Heart left ventricle (tissue), 16 donors: ENCODE data around the gene HDAC4. TPM values are rescaled to one million over a fixed set of nuclear protein-coding genes. Genes with fewer than 3 reads are reported as not detected.

Experiments used
- ATAC-seq, 4 donors: fragments of 200-7000 bp; cut with Tn5 transposase; one replicate each; pipeline ENCODE4 v1.9.1; 2020 to 2022; ENCODE audit warnings: moderate library complexity in 4 of 4, mild to moderate bottlenecking in 3 of 4, moderate number of reproducible peaks in 1 of 4
- DNase-seq, 5 donors: peaks; one replicate each; pipeline ENCODE4 v3.0.0-alpha.2; 2020
- H3K27ac ChIP-seq, 12 donors: fragments of 200-600 bp; sonication (generic) in 4 of 12; one replicate each; pipeline versions ENCODE4 v1.5.0 to v1.8.0; 2016 to 2022; ENCODE audit warnings: mild to moderate bottlenecking in 2 of 12
- H3K27me3 ChIP-seq, 9 donors: fragments of 200-600 bp; sonication (generic) in 2 of 9; one replicate each; pipeline versions ENCODE4 v1.5.1 to v1.8.0; 2016 to 2022; ENCODE audit warnings: mild to moderate bottlenecking in 3 of 9
- H3K36me3 ChIP-seq, 9 donors: fragments of 200-600 bp; sonication (generic) in 2 of 9; one replicate each; pipeline versions ENCODE4 v1.5.0 to v1.8.0; 2018 to 2022; ENCODE audit warnings: mild to moderate bottlenecking in 2 of 9
- H3K4me1 ChIP-seq, 12 donors: fragments of 200-600 bp; sonication (generic) in 4 of 12; one replicate each; pipeline versions ENCODE4 v1.5.0 to v1.8.0; 2016 to 2022; ENCODE audit warnings: mild to moderate bottlenecking in 3 of 12
- H3K4me3 ChIP-seq, 12 donors: fragments of 200-600 bp; sonication (generic) in 4 of 12; one replicate each; pipeline versions ENCODE4 v1.5.0 to v1.8.0; 2017 to 2022; ENCODE audit warnings: mild to moderate bottlenecking in 9 of 12, moderate library complexity in 4 of 12
- H3K9me3 ChIP-seq, 12 donors: fragments of 200-600 bp; sonication (generic) in 4 of 12; one replicate each; pipeline versions ENCODE4 v1.5.0 to v1.8.0; 2016 to 2022; ENCODE audit warnings: mild to moderate bottlenecking in 1 of 12
- CTCF ChIP-seq, 12 donors: fragments of 200-600 bp; sonication (generic) in 4 of 12; IDR thresholded peaks; one replicate each; pipeline versions ENCODE4 v1.5.0 to v1.8.0; 2018 to 2022; ENCODE audit warnings: antibody characterized with exemption in 12 of 12, mild to moderate bottlenecking in 5 of 12
- POLR2A ChIP-seq, 2 donors: fragments of 450-650 bp; IDR thresholded peaks; one replicate each; pipeline ENCODE4 v1.6.1; 2017; ENCODE audit warnings: antibody characterized with exemption in 2 of 2, mild to moderate bottlenecking in 2 of 2, moderate library complexity in 2 of 2
- WGBS, 4 donors: extraction: QIAGEN DNeasy Blood & Tissue Kit in 2 of 4; methylation state at CpG; one replicate each; pipeline versions ENCODE4 v1.1.5 to v1.1.7; 2013 to 2018; 5-methylcytosine and 5-hydroxymethylcytosine counted together
- intact Hi-C, 10 donors: fragments of 100-400 bp; cut with DNase I; formaldehyde crosslinking; loops; one replicate each; pipeline versions ENCODE4 v1.11.1 to v1.14.2; 2022
- polyA plus RNA-seq, 2 donors: library from polyadenylated mRNA; stranded (reverse); fragments of 200-250 nt; gene quantifications; one replicate each; pipeline ENCODE4 v1.2.3, GENCODE V29; 2013
- total RNA-seq, 9 donors: library from RNA; depleted of rRNA in 2 of 9; stranded (reverse); fragments of >200 nt in 2 of 9; fragmentation: NEBNext Ultra II Directional in 3 of 9; extraction: Animal tissue kit (Norgen Biotek cat#: 25700) in 3 of 9; gene quantifications; one replicate each; pipeline versions ENCODE4 v1.1.0 to v1.2.4, GENCODE V29; 2016 to 2023
- donor health status: ischemic (EF 13 %, LVEDD 7.1; RV severe dilation, severe dysfunction).
- donor health status: healthy with polysubstance abuse.
- donor health status: DM: no; HTN: yes; CAD: no.
- donor health status: DM: no; HTN: no; CAD: no.
- donor health status: ischemic (EF 25% LVEDD 6.9; RV normal size, moderate dysfunction).
- donor health status: ischemic (EF 25% LVEDD 5.7; RV mildly dilated, moderate dysfunction).
- donor health status: healthy.
- donor health status: DM: yes; HTN: yes; CAD: no.
- donor health status: ischemic (EF 35%, LVEDD 5.7; RV mildly dilated, moderate dysfunction).
- donor health status: nonischemic (EF 11% LVEDD 7.7; RV severe dilation, severe dysfunction).
- donor health status: DM: yes; HTN: yes; CAD: no.
- donor health status: PGD.
- donor health status: ischemic (EF 29% LVEDD 5.4; RV normal size, mild dysfunction).
- donor health status: nonischemic (EF 23%, LVEDD 6.1; RV moderate dilation, normal function).

HDAC4 gene
- total and polyA plus RNA-seq, 11 donors, result 13.9 to 37.6 (median 27.5) TPM

- Histone ChIP-seq H3K36me3 (peaks cover 0 to 19% (median 5%) of the 10 kb centered on the region in 9 donors), H3K4me3 (no peak overlapping the region), H3K27me3 (no peaks in the 10 kb centered on the region), H3K9me3 (peaks cover 0 to 13% (median 0%) of the 10 kb centered on the region in 12 donors), H3K27ac (no peak overlapping the region), H3K4me1 (peaks cover 0 to 3% (median 0%) of the 10 kb centered on the region in 12 donors)
- peak in 3 of 4 donors; percentile 52 to 72 (median 61) for ATAC-seq
- WGBS, 4 donors, result 64 to 80% (median 73%) methylated on average over 8 to 9 of the region's 9 CpGs
- peak in 2 of 5 donors; percentile 16 to 48 for DNase-seq
- intact Hi-C loops, result loop anchor here in 1 of 10 donors (10.0 kb wide), 1 partner anchor 838 kb away; no protein-coding TSS in a partner anchor
- TF ChIP-seq POLR2A (IDR thresholded peaks at IDR 0.05), result no peak
- TF ChIP-seq CTCF (IDR thresholded peaks at IDR 0.05), result no peak
These were observed 354.0 kb downstream of the HDAC4 start for GRCh38 chr2:239046822-239047221.

GRCh38 chr2:239044336-239044735, 356.5 kb downstream of the HDAC4 start:
- H3K4me1 ChIP-seq, result peaks cover 0 to 3% (median 0%) of the 10 kb centered on the region in 12 donors
- intact Hi-C loops, result loop anchor here in 2 of 10 donors (5.0 to 10.0 kb wide), 2 partner anchors 63 to 840 kb away; no protein-coding TSS in a partner anchor
- WGBS, 4 donors, result 88 to 95% (median 91%) methylated on average over 9 of the region's 9 CpGs
- DNase-seq (peak in 3 of 5 donors; percentile 1 to 31 (median 13)), ATAC-seq (no peak)
- H3K9me3 ChIP-seq, result peaks cover 0 to 7% (median 0%) of the 10 kb centered on the region in 12 donors
- no peaks in the 10 kb centered on the region for H3K27me3 ChIP-seq
- H3K4me3 ChIP-seq, result no peak overlapping the region
- no peak overlapping the region for H3K27ac ChIP-seq
- H3K36me3 ChIP-seq, result peaks cover 0 to 3% (median 0%) of the 10 kb centered on the region in 9 donors
- no peak for TF ChIP-seq CTCF (IDR thresholded peaks at IDR 0.05)
- TF ChIP-seq POLR2A (IDR thresholded peaks at IDR 0.05), result no peak

GRCh38 chr2:239043326-239043725, 357.5 kb downstream of the HDAC4 start:
- DNase-seq, result peak in 3 of 5 donors; percentile 1 to 13 (median 7)
- TF ChIP-seq POLR2A (IDR thresholded peaks at IDR 0.05), result no peak
- intact Hi-C loops, result loop anchor here in 2 of 10 donors (5.0 to 10.0 kb wide), 2 partner anchors 64 to 841 kb away; no protein-coding TSS in a partner anchor

GRCh38 chr2:239042551-239043320, 358.1 kb downstream of the HDAC4 start:
- Histone ChIP-seq H3K27me3 (no peaks in the 10 kb centered on the region), H3K4me3 (no peak overlapping the region), H3K9me3 (no peaks in the 10 kb centered on the region), H3K36me3 (no peaks in the 10 kb centered on the region), H3K27ac (no peak overlapping the region), H3K4me1 (peaks cover 0 to 3% (median 0%) of the 10 kb centered on the region in 12 donors)
- intact Hi-C loops, result loop anchor here in 2 of 10 donors (5.0 to 10.0 kb wide), 2 partner anchors 65 to 842 kb away; no protein-coding TSS in a partner anchor
- WGBS, 4 donors, result 59 to 73% (median 62%) methylated on average over 18 of the region's 18 CpGs
- no peak for ATAC-seq
- TF ChIP-seq CTCF (IDR thresholded peaks at IDR 0.05) (no peak), POLR2A (IDR thresholded peaks at IDR 0.05) (no peak)
- peak in 2 of 5 donors; percentile 3 to 4 for DNase-seq

More at GRCh38 chr2:239043326-239043725, 357.5 kb downstream of the HDAC4 start:
- Histone ChIP-seq H3K4me3 (no peak overlapping the region), H3K4me1 (peaks cover 0 to 3% (median 0%) of the 10 kb centered on the region in 12 donors), H3K27me3 (no peaks in the 10 kb centered on the region), H3K36me3 (peaks cover 0 to 3% (median 0%) of the 10 kb centered on the region in 9 donors), H3K9me3 (peaks cover 0 to 2% (median 0%) of the 10 kb centered on the region in 12 donors), H3K27ac (no peak overlapping the region)
- ATAC-seq, result no peak
- WGBS, 4 donors, result 94 to 97% (median 95%) methylated on average over 12 of the region's 12 CpGs
